Keratinocyte (primary cell): ENCODE measurements around the gene ZNF773. TPM values are rescaled to one million over a fixed set of nuclear protein-coding genes. Genes with fewer than 3 reads are reported as not detected.

ENCODE experiments used
- DNase-seq: peaks from one replicate; pipeline ENCODE4 v3.0.0-alpha.2; 2011; ENCODE audit warnings: low read depth, missing footprints, low spot score
- FAIRE-seq: peaks from 2 replicates; lab custom pipeline; 2011; peaks lifted over from hg19 to GRCh38; lab: Jason Lieb, UNC
- H2AFZ ChIP-seq: 2 replicates; pipeline ENCODE4 v1.6.0; 2012; ENCODE audit warnings: low read length, control low read depth, inconsistent platforms; ENCODE audit not compliant: control insufficient read depth
- H3K27ac ChIP-seq: 2 replicates; pipeline ENCODE4 v1.5.1; 2011; ENCODE audit warnings: low read length; ENCODE audit not compliant: control insufficient read depth, insufficient read depth
- H3K27me3 ChIP-seq: 3 replicates; pipeline ENCODE4 v1.6.0; 2011; ENCODE audit warnings: low read length; ENCODE audit not compliant: control insufficient read depth, insufficient read depth; ENCODE audit errors: extremely low read depth
- H3K36me3 ChIP-seq, 2 experiments: 2 replicates in 1 of 2; 3 replicates in 1 of 2; pipeline ENCODE4 v1.5.1; 2011; ENCODE audit warnings: low read length in 2 of 2, mild to moderate bottlenecking in 1 of 2; ENCODE audit not compliant: control insufficient read depth in 2 of 2, insufficient read depth in 2 of 2; ENCODE audit errors: extremely low read depth in 1 of 2
- H3K4me1 ChIP-seq: 3 replicates; pipeline ENCODE4 v1.5.1; 2011; ENCODE audit warnings: low read length; ENCODE audit not compliant: control insufficient read depth, insufficient read depth; ENCODE audit errors: extremely low read depth
- H3K4me2 ChIP-seq: 3 replicates; pipeline ENCODE4 v1.6.0; 2011; ENCODE audit warnings: low read depth, low read length; ENCODE audit not compliant: control insufficient read depth, insufficient read depth; ENCODE audit errors: extremely low read depth
- H3K4me3 ChIP-seq, 3 experiments: fragments of 200-600 bp in 1 of 3; sonication (generic) in 1 of 3; 2 replicates in 2 of 3; 3 replicates in 1 of 3; pipeline ENCODE4 v1.5.1; 2011 to 2016; ENCODE audit warnings: low read length in 3 of 3, mild to moderate bottlenecking in 3 of 3, control low read depth in 2 of 3, inconsistent platforms in 1 of 3, low read depth in 1 of 3, mixed read lengths in 1 of 3, mixed run types in 1 of 3, moderate library complexity in 1 of 3; ENCODE audit not compliant: control insufficient read depth in 2 of 3, insufficient read depth in 2 of 3; ENCODE audit errors: extremely low read depth in 1 of 3
- H3K79me2 ChIP-seq: 2 replicates; pipeline ENCODE4 v1.6.0; 2012; ENCODE audit warnings: low read length; ENCODE audit not compliant: control insufficient read depth, insufficient read depth
- H3K9ac ChIP-seq: 3 replicates; pipeline ENCODE4 v1.6.0; 2011; ENCODE audit warnings: low read length; ENCODE audit not compliant: control insufficient read depth, insufficient read depth; ENCODE audit errors: extremely low read depth
- H3K9me1 ChIP-seq: 3 replicates; pipeline ENCODE4 v1.6.0; 2011; ENCODE audit warnings: low read length; ENCODE audit not compliant: control insufficient read depth, insufficient read depth; ENCODE audit errors: extremely low read depth
- H3K9me3 ChIP-seq: 2 replicates; pipeline ENCODE4 v1.5.1; 2012; ENCODE audit warnings: low read depth, low read length; ENCODE audit not compliant: control insufficient read depth
- H4K20me1 ChIP-seq: 3 replicates; pipeline ENCODE4 v1.6.0; 2011; ENCODE audit warnings: low read length; ENCODE audit not compliant: control insufficient read depth, insufficient read depth; ENCODE audit errors: extremely low read depth
- CTCF ChIP-seq, 3 experiments: IDR thresholded peaks in 1 of 3; conservative IDR thresholded peaks in 1 of 3; optimal IDR thresholded peaks in 1 of 3; 2 replicates in 2 of 3; 3 replicates in 1 of 3; pipeline versions ENCODE3 to v1.5.1; 2011; ENCODE audit warnings: low read length in 3 of 3, mild to moderate bottlenecking in 3 of 3, moderate library complexity in 2 of 3, control low read depth in 1 of 3, inconsistent platforms in 1 of 3; ENCODE audit not compliant: insufficient read depth in 2 of 3; ENCODE audit errors: extremely low read depth in 1 of 3
- EZH2 ChIP-seq: IDR thresholded peaks from one replicate; pipeline ENCODE4 v1.6.1; 2012; ENCODE audit warnings: inconsistent platforms, mild to moderate bottlenecking, low read length, moderate library complexity
- dilution Hi-C: fragments of 300-500 bp; cut with MboI; formaldehyde crosslinking; loops from one replicate; pipeline ENCODE4 v1.7.0; 2020; ENCODE audit warnings: low sequenced_read_pairs; ENCODE audit not compliant: extremely low pct_ligation_motif_present
- polyA plus RNA-seq, 5 experiments: library from polyadenylated mRNA; depleted of rRNA in 3 of 5; stranded (reverse) in 3 of 5; stranded (forward) in 1 of 5; unstranded in 1 of 5; fragments of >200 nt; gene quantifications; 1 replicate in 1 of 5; 2 replicates in 3 of 5; 3 replicates in 1 of 5; pipeline versions ENCODE4 v1.2.1 to v1.2.3, GENCODE V29; 2011 to 2012; ENCODE audit warnings: missing spikeins in 2 of 5, low read depth in 1 of 5, low replicate concordance in 1 of 5

The ZNF773 gene
- polyA plus RNA-seq, 1 donor (not counting 4 experiments of a cell fraction or from before 2014, with no cell fraction given): 5.4 TPM

DNA sequence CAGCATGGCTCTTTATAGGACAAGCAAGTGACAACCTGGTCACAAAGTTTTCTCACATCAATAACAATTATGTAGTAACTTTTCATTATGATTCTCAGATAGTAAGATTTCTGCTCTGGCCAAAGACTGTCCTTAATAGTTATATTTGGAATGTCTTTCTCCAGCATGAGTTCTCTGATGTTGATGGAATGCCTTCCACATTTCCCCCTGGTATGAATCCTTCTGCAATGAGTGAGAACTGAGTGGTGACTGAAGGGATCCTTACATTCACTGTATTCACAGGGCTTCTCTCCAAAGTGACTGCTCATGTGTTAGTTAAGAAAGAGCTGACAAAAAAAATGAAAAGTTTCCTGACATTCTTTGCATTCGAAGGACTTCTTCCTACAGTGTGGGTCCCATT, 46.8 kb downstream of the ZNF773 start:
- H2AFZ ChIP-seq: no peak overlapping the region
- H3K27ac ChIP-seq: no peak overlapping the region
- DNase-seq (no peak), FAIRE-seq (no peak)
- dilution Hi-C loops: no loop called here
- H3K27me3 ChIP-seq: no peaks in the 10 kb centered on the region
- peaks cover 49% of the 10 kb centered on the region for H3K9me3 ChIP-seq
- H3K9ac ChIP-seq: no peak overlapping the region
- no peaks in the 10 kb centered on the region for H3K4me1 ChIP-seq
- no peaks in the 10 kb centered on the region for H3K79me2 ChIP-seq
- peaks cover 31 to 36% of the 10 kb centered on the region in 2 experiments for H3K36me3 ChIP-seq
- TF ChIP-seq EZH2 (no peak), CTCF (optimal IDR thresholded peaks at IDR 0.05 in 1 of 3, IDR thresholded peaks at IDR 0.05 in 1 of 3, conservative IDR thresholded peaks at IDR 0.05 in 1 of 3; ENCODE audit: extremely low read depth in 1 of 3, insufficient read depth in 2 of 3, low read length in 3 of 3) (no peak)
- H3K4me2 ChIP-seq: no peak overlapping the region
- H3K4me3 ChIP-seq: no peak overlapping the region
- H3K9me1 ChIP-seq: no peaks in the 10 kb centered on the region
- no peaks in the 10 kb centered on the region for H4K20me1 ChIP-seq

GRCh38 chr19:57552432-57552831, 52.7 kb downstream of the ZNF773 start:
- FAIRE-seq (no peak), DNase-seq (no peak)
- dilution Hi-C loops: no loop called here
- no peak overlapping the region for H2AFZ ChIP-seq
- H3K79me2 ChIP-seq: peaks cover 2% of the 10 kb centered on the region
- no peak overlapping the region for H3K27ac ChIP-seq
- no peaks in the 10 kb centered on the region for H3K27me3 ChIP-seq
- no peak overlapping the region for H3K4me2 ChIP-seq
- no peaks in the 10 kb centered on the region for H3K9me1 ChIP-seq
- H3K4me3 ChIP-seq: no peak overlapping the region
- H3K36me3 ChIP-seq: peaks cover 35 to 51% of the 10 kb centered on the region in 2 experiments
- no peak overlapping the region for H3K9ac ChIP-seq
- H3K4me1 ChIP-seq: no peaks in the 10 kb centered on the region
- TF ChIP-seq EZH2 (no peak), CTCF (optimal IDR thresholded peaks at IDR 0.05 in 1 of 3, IDR thresholded peaks at IDR 0.05 in 1 of 3, conservative IDR thresholded peaks at IDR 0.05 in 1 of 3; ENCODE audit: extremely low read depth in 1 of 3, insufficient read depth in 2 of 3, low read length in 3 of 3) (peak; percentile 8 to 18 (median 11))
- H4K20me1 ChIP-seq: no peaks in the 10 kb centered on the region
- H3K9me3 ChIP-seq: peaks cover 12% of the 10 kb centered on the region
